Activated gamma-delta T cell (primary cell): Measurements from ENCODE around the gene PI4K2B.
"Not testable (repeated sequence)": the region's sequence is repeated elsewhere in the genome, so short reads cannot be mapped to it uniquely, and the experiment has no call there.

Experiments
- DNase-seq: peaks from one replicate; lab custom pipeline; 2025; lab: John Stamatoyannopoulos, UW

PI4K2B gene

GRCh38 chr4:25242195-25242594 lies 8.4 kb downstream of the PI4K2B start:
- not testable (repeated sequence) for DNase-seq

DNA sequence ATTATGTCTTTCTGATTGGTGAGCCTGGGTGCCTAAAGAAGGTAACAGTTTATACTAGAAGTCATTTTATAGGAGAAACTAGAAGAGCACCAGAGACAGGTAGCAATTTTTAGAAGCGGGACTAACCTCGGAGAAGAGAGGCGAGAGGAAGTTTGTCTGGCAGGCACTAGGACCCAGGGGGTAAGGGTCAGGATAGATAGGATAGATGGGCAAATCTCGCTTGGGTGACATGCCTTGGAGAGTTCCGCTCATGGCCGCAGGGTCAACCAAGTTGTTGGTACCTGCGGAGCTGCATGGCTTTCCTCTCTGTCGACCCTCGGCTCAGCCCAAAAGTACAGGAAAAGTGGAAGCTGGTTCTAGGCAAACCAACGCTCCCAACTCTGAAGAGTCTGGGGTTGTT lies 11.3 kb downstream of the PI4K2B start:
- no peak for DNase-seq

DNA sequence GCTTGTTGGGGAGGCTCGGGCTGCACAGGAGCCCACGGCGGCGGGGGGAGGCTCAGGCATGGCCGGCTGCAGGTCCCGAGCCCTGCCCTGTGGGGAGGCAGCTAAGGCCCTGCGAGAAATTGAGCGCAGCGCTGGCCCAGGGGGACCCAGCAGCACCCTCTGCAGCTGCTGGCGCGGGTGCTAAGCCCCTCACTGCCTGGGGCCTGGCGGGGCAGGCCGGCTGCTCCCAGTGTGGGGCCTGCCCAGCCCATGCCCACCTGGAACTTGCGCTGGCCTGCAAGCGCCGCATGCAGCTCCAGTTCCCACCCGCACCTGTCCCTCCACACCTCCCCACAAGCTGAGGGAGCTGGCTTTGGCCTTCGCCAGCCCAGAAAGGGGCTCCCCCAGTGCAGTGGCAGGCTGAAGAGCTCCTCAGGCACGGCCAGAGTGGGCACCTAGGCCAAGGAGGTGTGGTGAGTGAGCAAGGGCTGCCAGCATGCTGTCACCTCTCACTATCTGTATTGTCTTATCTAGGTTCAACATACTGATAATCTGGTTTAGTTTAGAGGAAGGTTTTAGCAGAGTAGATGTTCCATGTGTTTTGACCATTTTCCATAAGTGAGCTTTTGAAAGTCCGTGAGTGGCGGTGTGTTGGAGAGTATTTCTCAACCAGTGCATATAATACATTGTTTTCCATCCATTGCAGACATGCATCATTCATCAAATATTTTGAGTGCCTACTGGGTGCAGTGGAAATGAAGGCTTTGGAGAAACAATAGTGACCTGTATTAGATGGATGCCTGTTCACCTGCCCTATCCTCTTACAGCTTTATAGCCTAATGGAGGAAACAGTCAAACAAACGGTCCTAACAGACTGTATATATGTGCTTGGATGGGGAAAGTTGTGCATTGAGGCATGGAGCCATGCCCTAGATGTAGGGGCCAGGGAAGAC lies 13.1 kb downstream of the PI4K2B start:
- DNase-seq, result no peak

DNA sequence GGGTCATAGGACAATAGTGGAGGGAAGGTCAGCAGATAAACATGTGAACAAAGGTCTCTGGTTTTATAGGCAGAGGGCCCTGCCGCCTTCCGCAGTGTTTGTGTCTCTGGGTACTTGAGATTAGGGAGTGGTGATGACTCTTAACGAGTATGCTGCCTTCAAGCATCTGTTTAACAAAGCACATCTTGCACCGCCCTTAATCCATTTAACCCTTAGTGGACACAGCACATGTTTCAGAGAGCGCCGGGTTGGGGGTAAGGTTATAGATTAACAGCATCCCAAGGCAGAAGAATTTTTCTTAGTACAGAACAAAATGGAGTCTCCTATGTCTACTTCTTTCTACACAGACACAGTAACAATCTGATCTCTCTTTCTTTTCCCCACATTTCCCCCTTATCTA lies 15.0 kb downstream of the PI4K2B start:
- DNase-seq, result not testable (repeated sequence)

GRCh38 chr4:25249494-25249893 lies 15.7 kb downstream of the PI4K2B start:
- not testable (repeated sequence) for DNase-seq

DNA sequence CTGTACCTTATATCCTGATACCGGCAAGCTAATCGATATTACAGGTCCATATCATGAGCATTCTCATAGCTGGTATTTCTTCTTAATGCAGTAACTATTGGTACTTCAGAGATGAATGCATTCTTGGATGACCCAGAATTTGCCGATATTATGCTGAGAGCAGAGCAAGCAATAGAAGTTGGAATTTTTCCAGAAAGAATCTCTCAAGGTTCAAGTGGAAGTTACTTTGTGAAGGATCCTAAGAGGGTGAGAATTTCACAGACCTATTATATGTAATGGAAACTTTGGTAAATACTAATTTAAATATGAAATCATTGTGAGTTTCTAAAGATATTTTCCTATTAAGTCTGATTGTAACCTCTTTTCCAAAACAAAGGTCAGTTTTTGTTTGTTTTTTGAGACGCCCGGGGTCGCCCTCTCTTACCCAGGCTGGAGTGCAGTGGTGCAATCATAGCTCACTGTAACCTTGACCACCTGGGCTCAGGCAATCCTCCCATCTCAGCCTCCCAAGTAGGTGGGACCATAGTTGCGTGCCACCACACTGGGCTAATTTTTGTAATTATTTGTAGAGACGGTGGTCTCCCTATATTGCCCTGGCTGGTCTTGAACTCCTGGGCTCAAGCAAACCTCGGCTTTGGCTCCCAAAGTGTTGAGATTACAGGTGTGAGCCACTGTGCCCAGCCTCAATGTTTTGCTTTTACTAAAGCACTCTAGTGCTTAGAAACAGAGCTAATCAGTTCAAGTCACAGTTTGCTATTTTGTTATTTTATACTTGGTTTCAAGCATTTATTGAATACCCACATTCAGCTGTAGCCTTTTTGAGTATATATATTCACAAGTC lies 18.6 kb downstream of the PI4K2B start:
- no peak for DNase-seq

GRCh38 chr4:25253071-25253445 lies 19.2 kb downstream of the PI4K2B start:
- DNase-seq, result no peak

DNA sequence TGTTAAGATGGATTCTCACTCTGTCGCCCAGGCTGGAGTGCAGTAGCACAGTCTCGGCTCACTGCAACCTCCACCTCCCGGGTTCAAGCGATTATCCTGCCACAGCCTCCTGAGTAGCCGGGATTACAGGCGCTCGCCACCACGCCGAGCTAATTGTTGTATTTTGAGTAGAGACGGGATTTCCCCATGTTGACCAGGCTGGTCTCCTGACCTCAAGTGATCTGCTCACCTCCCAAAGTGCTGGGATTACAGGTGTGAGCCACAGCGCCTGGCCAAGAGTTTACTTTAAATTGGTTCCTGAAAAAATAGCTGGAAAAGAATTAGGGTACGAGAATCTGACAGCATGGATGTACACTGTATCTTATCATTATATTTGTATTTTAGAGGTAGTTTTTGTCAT lies 20.0 kb downstream of the PI4K2B start:
- not testable (repeated sequence) for DNase-seq

DNA sequence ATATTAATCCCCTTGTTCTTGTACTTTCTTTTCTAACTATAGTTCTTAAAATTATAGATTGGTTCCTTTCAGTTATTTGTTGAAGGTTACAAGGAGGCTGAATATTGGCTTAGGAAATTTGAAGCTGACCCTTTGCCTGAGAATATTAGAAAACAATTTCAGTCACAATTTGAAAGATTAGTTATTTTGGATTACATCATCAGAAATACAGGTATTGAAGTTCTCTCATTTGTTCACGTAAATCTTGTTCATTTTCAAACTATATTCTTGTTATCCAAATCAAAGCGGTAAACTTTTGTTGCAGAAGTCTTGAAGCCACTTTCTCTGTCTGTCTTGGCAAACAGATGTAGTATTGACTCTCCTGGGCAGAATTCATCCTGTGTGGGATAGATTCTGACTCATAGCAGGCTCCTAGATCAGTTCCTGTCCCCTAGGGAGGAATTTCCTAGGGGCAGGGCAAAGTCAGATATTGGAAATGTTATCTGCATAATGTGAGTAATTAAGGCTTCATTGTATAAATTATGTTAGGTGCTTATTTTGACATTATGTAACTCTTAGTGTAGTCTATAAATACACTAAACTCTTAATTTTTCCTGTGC lies 25.2 kb downstream of the PI4K2B start:
- DNase-seq, result no peak

DNA sequence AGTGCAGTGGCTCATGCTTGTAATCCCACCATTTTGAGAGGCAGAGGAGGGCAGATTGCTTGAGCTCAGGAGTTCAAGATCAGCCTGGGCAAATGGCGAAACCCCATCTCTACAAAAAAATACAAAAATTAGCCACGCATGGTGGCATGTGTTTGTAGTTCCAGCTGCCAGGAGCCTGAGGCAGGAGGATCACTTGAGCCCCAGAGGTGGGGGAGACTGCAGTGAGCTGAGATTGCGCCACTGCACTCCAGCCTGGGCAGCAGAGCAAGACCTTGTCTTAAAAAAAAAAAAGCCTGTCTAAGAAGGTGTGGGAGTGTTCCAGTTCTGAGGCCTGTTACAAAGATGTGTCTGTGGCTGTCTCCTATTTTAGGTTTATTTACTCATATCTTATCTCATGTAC lies 38.0 kb downstream of the PI4K2B start:
- DNase-seq, result no peak

DNA sequence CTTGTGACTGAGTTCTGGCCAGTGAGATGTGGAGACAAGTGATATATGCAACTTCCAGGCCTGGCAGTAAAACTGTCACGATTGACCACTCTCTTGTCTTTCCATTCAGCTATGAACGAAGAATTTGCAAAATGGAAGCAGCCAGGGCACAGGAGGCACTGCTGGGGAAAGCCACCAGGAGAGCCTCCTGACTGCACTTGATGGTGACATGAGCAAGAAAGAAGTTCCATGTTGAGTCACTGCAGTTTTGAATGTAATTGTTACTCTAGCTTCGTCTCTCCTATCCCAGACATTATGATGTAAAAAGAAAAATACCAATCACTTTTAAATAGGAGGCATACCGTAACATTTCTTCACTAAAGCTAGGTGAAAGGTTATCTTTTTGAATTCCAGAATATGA lies 46.4 kb downstream of the PI4K2B start:
- DNase-seq, result no peak

DNA sequence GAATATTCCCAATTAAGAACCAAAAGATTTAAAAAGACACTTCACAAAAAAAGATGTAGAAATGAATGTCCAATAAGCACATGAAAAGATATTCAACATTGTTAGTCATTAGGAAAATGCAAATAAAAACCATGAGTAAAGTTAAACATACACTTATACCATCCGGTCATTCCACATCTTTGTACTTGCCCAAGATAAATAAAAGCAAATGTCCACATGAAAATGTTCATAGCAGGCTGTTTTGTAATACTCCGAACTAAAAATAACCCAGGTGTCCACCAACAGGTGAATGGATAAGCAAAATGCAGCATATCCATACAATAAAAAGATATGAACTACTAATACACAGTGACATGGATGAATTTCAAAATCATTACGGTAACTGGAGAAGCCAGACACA lies 50.1 kb downstream of the PI4K2B start:
- no peak for DNase-seq

DNA sequence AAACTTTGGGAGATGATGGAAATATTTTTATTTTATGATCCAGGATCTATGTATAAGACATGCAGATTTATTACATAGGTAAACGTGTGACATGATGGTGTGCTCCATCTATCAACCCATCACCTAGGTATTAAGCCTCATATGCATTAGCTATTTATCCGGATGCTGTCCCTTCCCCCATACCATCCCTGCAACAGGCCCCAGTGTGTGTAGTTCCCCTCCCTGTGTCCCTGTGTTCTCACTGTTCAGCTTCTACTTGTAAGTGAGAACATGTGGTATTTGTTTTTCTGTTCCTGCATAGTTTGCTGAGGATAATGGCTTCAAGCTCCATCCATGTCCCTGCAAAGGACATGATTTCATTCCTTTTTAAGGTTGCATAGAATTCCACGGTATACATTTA lies 50.6 kb downstream of the PI4K2B start:
- DNase-seq, result no peak

DNA sequence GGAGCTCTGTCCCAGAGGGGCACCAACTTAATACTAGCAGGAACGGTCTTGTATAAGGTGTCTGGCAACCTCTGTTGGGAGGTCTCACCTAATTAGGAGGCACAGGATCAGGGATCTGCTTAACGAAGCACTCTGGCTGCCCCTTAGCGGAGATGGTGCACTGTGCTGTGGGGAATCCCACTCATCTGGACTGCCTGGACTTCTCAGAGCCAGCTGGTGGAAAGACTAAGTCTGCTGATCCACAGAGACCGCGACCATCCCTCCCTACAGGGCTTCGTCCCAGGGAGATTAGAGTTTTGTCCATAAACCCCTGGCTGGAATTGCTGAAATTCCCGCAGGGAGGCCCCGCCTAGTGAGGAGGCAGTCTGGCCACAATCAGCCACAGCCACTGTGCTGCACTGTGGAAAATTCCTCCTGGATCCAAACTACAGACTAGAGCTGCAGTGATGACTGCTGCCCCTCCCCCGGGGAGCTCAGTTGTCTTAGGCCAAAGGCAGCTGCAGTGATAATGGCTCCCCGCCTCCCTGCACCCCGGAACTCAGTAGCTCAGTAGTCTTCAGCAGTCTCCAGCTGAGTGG lies 56.7 kb downstream of the PI4K2B start:
- no peak for DNase-seq

GRCh38 chr4:25291158-25291733 lies 57.4 kb downstream of the PI4K2B start:
- DNase-seq, result no peak

GRCh38 chr4:25297528-25298242 lies 63.9 kb downstream of the PI4K2B start:
- DNase-seq, result no peak

DNA sequence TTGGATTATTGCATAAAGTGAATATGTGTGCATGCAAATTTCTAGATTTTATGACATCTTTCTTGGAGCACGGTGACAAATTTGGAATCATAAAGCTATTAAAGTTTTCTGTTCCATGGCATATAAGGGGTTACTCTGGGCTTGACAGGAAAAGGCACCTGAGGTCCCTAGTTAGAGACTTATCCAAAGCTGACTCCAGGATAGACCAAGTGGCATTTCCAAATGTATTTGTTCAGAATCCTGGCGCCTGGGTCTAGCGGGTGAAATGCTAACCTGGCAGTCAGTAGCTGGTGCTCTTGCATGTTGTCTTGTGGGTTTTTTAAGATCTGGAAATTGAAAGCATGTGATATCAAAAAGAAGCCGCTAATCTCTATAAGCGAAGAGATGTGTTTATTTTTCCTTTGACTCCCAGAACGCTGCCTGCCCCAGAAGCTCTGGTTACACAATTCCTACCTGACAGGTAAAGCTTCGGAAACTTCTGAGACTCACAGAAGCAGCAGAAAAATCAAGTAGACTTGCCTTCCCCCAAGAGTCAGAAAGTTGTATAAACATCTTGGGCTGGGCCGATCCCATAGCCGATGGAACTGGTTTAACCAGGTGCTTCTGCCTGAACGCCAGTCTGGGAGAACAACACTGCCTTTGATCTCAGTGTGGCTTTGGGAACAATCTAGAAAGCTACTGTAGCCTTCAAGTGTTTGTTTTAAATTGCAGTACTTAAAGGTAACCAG lies 65.8 kb downstream of the PI4K2B start:
- DNase-seq, result no peak

DNA sequence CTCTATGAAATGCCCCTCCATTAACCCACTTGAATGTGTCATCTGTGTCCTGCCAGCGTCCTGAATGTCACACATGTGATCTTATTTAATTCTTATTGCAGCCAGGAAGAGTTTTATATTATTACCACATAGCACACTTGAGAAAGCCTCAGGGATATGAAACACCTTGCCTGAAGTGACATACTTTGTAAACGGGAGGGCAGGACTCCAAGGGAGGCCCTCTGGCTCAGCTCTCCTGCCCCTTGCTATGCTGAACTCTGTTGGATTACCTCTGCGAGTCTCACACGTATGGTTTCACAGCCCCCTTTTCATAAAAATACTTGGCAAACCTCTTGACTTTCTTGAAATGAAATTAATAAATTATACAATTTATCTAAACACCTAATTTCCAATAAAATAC lies 67.6 kb downstream of the PI4K2B start:
- DNase-seq, result no peak

- DNase-seq, result no peak
Measured at GRCh38 chr4:25302626-25303025, 68.8 kb downstream of the PI4K2B start.

GRCh38 chr4:25303578-25303977 lies 69.7 kb downstream of the PI4K2B start:
- no peak for DNase-seq
